HG03175 (cell line): Measurements from ENCODE around the gene SLCO3A1.

Experiments
- ATAC-seq: cut with Tn5 transposase; IDR thresholded peaks from one replicate; pipeline ENCODE4 v1.9.1; 2021; ENCODE audit warnings: mild to moderate bottlenecking, moderate library complexity; ENCODE audit not compliant: unreplicated experiment

The SLCO3A1 gene

DNA sequence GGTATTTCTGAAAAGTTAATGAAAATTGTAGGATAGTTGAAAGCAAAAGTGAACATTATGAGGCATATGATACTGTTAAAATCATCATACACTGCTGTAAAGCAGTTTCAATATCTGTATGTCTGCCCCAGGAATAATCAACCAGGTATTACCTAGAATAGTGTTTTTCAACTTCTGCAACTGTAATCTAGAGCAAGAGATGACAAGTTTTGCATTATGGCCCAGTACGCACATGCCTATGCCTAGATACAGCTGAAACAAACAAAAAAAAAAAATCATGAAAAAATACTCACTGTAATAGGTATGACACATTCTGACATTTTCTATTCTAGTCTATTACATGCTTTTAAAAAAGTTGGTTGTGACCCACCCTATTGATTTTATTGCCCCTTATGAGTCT, 299.5 kb downstream of the SLCO3A1 start:
- ATAC-seq = no peak

DNA sequence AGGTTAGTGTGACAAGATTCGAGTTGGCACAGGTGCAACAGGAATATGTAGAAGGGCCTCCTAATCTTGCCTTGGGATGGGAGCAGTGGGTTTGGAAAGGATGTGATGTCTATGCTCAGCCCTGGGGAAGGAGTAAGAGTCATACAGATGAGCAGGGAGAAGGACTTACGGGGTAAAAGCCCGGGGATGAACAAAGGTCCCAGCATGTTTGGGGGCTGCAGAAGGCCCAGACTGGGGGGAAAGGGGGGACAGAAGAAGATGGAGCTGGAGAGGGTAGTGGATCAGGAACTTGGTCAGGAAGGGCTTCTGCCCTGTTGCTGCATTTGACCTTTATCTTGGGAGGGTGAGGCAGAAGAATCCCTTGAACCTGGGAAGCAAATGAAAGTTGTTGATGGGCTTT, 300.1 kb downstream of the SLCO3A1 start:
- no peak for ATAC-seq

DNA sequence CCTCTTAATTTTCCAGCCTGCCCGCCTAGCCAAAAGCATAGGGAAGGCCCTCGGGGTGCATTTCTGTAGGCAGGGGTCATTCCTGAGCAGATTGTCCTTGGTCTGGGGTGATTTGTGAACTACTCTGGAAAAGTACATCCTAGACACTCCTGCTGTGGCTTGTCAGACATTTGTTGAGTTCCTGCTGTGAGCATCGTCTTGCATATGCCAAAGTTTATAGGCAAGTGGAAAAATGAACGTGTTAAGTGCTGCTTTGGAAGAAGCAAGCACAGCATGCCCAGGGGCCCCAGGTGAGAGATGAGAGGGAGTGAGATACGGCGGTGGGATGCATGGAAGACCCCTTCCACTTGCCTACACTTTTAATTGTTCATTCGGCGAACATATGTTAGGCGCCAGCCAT, 302.4 kb downstream of the SLCO3A1 start:
- no peak for ATAC-seq

DNA sequence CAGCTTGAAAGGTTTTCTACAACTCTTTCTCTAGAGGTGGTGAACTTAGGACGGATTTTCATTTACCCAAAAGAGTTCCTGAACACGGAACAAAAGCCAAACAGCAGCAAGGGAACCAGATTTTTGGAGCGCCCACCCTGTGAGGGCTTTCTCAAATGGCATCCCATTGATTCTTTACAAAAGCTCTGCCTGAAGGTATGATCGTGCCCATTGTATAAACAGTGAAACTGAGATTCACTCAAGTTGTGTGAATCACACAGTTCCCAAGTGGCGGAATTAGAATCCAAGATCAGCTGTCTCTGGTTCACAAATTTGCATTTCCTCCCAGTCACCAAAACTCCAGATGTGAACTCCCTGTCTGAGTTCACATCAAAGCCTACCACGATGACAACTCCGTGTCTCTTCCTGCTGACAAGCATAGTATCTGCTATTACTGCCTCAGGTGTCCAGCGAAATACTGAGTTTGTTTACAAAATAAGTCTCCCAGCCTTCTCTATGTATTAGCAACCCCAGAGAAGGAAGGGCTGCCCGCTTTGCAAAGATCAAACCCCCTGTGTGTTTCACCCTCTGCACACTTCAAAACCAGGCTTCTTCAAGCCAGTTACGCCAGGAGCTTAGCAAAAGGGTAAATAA, 304.3 kb downstream of the SLCO3A1 start:
- no peak for ATAC-seq

DNA sequence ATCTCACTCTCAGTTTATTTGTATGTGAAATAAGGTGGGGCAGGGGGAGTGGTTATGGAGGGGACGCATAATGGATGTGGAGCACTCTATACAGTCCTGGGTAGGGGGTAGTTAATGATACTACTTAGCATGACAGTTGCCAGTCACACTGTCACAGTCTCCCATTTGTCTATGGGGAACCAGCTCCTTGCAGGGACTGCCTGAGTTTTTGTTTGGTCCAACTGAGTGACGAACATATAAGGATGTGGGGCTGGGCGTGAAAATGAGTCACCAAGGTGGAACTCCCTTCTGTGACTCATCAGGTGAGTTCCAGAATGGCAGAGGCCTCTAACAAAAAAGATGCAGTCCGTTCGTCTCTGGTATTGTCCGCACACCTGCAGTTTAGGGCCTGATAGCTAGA, 304.9 kb downstream of the SLCO3A1 start:
- peak; percentile 37 for ATAC-seq

DNA sequence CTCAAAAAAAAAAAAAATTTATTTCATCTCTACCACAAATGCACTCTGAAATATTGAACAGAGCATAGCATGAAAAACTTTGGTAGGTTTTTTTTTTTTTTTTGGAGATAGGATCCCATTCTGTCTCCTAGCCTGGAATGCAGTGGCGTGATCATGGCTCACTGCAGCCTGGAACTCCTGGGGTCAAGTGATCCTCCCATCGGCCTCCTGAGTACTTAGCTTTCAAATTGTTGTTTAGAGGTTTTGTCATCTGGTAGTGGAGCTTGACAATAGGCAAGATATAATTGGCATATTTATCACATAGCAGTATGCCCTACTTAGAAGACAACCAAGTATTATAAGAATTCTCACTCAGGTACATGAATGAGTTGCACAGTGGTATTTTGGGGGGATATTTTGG, 306.0 kb downstream of the SLCO3A1 start:
- no peak for ATAC-seq

DNA sequence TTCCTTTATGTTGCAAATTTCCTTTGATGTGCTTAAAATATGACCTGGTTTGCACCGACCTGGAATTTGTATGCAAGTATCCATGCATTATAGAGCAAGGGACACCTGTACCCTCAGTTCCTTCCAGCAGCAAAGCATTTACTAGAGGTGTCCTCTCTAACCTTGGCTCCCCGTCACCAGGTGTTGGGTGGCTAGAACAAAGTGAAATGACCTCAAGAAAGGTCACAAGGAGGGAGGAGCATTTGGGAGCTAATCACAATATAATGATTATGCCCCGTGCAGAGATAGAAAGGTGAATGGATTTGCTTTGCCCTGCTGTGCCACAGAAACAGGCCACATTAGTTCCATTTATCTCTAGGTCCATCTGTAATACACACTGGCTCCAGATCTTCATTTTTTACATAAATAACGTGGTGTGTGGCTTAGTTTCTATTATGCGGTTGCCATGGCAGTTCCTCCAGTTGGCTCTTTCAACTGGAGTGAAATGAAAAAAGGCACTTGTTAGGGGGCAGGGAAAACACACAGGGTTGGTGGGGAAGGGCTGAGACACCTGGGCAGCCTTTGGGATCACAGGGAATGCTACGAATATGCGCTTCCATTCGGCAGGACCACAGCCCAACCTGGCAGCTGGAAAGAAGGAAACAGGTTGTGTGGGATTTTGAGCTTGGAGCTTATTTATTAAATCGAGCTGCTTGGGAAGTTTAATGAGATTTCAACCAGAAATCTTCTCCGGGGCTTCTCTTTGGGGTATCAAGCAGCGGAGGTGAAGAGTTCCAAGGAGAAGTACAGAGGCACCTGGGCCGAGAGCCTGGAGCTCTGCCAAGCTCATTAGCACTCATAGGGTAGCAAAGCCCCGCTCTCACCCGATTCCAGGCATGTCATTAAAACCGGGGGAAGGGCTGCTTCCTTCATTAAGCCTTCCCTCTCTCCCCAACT, 306.7 kb downstream of the SLCO3A1 start:
- ATAC-seq = no peak

DNA sequence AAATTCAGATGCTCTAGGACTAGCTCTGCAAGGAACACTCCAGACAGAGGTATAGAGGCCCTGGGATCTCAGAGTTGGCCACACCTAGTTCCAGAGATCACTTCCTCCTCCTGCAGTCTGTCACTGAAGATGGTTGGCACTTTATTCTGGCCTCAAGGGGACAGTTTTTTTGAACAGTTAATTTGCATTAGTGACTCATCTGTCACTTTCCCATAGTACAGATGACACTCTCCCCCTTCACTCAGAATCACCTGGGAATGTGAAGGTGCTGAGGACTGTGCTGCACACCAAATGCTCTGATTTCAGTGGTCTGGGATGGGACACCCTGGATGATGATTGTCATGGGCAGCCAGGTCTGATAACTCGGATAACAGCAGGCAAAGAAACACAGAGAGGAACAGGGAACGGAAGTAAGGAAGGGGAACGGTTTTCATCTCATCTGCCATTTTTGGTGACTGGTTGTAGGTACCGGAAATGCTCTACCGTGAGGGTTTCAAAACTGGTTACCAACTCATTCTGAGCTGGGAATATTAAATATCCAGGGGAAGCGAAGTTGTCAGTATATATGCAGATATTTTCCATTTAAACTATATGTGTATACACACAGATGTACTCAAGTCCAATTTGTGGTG, 307.6 kb downstream of the SLCO3A1 start:
- peak; percentile 92 for ATAC-seq

DNA sequence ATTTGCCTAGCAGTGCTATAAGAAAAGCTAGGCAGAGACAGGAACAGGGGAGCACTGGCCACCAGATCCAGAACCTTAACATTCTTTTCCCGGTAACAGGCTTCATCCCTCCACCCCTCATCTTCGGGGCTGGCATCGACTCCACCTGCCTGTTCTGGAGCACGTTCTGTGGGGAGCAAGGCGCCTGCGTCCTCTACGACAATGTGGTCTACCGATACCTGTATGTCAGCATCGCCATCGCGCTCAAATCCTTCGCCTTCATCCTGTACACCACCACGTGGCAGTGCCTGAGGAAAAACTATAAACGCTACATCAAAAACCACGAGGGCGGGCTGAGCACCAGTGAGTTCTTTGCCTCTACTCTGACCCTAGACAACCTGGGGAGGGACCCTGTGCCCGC, 309.1 kb downstream of the SLCO3A1 start:
- no peak for ATAC-seq

DNA sequence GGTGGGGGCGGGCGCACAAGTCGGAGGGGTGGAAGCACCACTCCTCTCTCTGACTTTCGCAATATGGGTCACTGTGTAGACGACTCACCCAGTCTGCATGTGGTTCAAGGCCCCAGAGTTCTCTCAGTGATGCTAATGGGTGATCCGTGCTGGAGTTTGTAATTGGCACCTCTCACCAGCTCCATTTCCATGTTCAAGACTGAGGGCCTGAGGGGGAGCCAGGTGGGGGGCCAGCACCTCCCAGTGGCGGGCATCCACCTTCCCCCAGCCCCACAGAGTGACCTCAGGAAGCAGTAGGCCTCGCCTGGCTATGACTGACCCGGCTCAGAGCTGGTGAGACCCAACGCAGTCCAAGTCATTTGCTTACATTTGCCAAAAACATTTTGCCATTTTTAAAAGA, 310.1 kb downstream of the SLCO3A1 start:
- no peak for ATAC-seq

DNA sequence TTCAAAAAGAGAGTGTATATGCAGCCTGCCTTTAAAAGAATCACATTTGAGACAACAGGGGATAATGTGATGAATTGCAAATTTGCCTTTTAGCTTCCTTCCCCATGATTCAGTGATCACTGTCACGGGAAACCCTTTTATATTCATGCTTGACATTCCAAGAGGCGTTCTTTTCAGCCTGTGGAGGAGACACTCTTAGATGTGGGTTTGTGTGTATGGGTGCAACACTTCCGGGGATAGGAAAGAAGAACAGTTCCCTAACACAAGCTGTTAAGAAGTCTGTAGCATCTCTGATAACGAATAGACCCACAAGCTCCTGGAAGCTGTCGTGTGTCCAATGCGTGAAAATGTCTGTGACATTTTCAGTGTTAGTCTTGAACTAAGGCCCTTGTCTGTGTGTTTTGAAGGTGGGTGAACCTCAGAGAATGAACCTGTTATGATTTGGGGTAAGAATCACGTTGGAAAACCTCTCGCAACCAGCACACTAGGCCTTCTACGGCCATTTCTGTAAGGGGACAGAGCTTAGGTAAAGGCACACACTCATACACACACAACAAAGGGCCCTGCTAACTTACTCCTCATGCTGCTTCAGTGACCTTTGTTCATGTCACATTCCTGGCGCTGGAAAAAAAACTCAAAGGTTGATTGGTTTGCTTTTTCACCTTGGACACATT, 311.0 kb downstream of the SLCO3A1 start:
- ATAC-seq = no peak

DNA sequence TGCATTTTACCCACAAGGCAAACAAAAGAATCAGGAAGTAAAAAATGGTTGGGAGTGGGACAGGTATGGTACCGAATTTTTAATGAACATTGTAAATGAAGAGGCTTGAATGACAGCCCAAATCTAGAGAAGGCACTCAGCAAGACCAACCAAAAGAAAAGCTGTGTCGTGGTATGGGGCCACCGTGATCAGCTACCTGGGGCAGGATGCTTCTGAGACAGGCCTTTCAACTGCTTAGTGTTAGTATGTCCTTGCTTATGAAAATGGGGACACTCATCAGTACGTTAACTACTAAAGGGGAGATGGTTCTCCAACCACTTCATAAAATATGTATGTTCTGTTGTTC, 311.5 kb downstream of the SLCO3A1 start:
- ATAC-seq = no peak

DNA sequence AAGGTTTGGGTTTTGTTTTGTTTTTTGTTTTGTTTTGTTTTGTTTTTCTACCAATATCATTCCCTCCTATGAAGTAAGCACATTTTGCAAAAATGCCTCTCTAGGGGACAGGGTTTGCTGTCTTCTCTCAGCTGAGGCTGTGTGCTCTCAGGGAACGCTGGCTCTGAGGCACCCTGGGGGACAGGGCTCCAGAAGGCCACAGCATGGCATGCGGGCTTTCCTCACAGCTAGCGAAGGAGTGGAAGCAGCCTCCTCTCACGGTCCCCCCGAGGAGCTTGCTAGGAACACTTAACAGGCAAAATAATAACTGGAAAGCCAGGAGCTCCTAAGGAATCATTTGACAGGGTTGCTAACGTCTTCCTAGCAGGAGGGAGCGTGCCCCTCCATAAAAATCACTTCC, 312.5 kb downstream of the SLCO3A1 start:
- ATAC-seq = no peak

DNA sequence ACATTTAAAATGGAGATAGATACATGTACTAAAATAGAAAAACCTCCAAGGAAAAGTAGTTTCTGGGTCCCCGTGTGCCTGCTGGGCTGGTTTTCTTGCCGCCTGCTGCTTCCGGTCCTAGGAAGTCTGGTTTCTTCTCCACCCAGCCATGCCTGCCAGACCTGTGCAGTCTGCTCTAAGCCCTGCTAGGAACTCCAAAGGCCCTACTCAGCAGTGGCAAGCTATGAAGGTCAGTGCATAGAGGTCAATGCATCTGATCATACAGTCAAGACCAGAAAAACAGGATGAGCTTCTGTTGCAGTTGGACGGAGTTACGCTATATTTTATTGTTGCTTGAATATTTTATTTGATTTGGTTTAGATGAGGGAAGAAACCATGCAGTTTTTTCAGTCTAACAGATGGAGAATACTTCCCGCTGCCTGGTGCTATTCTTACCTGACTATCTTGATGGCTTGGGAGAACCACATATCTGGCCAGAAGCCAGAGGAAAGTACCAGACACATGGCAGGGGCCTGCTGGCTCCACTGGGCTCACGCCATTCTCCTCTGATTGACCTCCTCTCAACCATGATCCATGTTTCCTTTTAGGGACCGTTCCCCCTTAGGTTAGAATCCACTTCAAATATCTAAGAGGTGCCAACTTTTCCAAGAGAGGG, 313.4 kb downstream of the SLCO3A1 start:
- no peak for ATAC-seq

DNA sequence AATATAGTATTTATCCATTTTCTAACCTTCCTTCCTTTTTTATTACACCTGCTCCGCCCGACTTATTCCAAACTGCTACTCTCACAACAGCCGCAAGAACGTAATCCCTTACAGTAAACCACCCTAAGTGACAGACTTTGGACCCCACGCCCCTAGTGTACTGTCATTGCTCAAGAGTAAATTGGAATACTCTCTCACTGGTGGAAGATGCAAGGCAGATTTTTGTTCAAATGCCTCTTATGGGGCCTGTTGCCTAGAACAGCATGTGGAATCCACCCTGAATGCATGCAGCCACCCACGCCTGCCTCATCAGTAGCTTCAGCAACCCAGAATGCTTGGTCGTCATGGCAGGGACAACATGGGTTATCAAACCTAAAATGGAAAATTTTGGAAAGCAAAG, 313.9 kb downstream of the SLCO3A1 start:
- no peak for ATAC-seq

DNA sequence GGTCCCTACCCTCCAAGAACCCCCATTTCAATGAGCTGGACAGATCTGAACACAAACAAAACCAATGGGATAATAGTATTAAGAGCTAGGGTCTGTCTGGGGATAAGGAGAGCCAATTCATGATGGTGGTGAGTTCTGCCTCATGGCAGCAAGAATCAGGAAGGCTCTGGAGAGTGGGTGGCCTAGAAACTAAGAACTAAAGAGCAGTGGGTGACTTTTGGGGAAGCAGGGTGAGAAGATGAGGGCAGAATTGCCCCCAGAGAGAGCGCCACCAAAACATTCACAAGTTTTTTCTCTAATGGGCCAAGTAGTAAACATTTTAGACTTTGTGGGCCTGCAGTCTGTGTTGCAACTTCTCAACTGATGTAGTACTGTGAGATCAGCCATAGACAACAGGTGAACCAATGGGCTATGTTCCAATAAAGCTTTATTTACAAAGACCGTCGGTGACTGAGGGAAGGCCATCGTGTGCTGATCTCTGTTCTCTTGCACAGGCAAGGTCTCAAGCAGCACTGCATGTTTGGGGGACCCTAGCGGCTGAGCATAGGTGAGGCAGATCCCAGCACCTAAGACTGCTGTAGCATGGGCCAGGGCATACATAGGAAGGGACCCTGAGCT, 314.7 kb downstream of the SLCO3A1 start:
- no peak for ATAC-seq

DNA sequence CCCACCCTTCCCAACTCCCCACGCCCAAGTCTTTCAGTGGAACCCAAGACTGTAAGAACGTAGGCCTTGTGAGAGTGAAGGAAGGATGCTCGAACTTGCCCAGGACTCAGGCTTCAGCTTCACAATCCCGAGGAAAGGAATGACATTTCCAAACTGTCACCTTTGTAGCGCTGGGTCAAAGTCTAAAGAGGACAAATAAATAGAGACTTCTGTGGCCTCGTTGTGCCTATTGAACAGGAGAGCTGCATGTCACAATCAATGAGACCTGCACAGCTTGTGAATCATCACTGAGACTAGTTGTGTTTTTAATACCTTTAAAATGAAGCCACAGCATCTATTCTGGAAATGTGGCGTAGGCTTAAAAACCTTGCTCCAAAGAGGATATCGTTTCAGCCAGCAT, 317.4 kb downstream of the SLCO3A1 start:
- no peak for ATAC-seq

DNA sequence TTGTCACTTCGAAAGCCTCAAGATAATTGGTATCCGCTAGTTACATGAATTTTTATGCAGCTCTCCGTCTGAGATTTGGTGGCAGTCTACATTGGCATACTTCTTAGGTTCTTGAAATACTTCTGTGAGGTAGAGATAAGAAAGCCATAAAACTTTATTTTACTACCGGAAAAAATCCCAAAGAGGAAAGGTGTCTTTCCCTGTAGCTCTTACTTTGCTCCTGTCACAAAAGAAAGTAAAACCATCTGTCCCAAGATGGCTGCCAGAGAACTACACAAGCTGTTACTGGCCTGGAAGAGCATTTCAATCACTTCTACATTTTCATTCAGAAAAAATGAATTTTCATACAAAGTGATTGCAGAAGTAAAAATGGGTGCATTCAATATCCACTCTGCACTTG, 325.4 kb downstream of the SLCO3A1 start:
- no peak for ATAC-seq

DNA sequence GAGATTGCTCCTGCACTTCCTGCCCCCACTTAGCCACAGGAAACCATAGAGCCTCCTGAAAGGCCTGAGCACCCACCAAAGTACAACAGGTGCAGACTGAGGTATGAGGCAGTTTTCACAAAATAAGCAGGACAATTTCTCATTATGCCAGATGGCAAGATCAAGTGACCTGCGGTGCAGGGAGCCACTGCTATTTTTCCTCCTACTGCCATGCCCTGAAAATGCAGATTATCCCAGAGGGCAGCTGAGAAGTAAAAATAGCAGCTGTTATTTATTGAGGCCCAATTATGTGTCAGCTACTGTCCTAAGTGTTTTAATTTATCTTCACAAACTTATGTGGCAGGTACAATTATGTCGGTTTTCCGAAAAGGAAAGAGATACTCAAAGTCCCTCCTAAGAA, 330.6 kb downstream of the SLCO3A1 start:
- no peak for ATAC-seq

DNA sequence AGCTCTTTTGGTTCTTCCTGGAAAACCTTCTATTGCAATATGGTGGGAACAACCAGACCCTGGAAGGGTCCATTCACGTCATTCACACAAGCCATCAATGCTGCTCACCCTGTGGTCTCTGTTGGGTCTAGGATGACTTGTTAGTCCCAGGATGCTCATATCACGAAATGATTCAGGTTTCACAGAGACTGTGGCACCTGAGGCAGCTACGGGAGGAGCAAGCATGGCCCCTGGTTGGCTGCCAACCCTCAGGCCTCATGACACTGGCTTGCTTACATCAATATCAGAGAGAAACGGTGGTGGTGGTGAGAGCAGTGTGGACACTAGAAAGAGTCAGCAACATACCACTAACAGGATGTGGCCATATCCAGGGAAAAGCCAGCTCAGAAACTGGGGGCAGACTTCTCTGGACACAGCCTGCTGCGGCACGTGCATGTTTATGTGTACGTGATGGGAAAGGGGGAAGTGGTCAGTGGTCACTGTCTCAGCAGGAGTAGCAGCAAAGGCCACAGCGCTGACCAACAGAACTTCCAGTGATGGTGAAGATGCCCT, 331.2 kb downstream of the SLCO3A1 start:
- no peak for ATAC-seq
